GM12892 (cell line): Measurements from ENCODE around the gene ANKRD23.

Experiments used
- POLR2A ChIP-seq: IDR thresholded peaks from 2 replicates; pipeline ENCODE4 v1.6.1; 2011; ENCODE audit warnings: low read depth, low read length, control low read depth
- POLR2AphosphoS5 ChIP-seq: IDR thresholded peaks from 2 replicates; pipeline ENCODE4 v1.6.1; 2011; ENCODE audit warnings: low read depth, low read length, control low read depth

DNA sequence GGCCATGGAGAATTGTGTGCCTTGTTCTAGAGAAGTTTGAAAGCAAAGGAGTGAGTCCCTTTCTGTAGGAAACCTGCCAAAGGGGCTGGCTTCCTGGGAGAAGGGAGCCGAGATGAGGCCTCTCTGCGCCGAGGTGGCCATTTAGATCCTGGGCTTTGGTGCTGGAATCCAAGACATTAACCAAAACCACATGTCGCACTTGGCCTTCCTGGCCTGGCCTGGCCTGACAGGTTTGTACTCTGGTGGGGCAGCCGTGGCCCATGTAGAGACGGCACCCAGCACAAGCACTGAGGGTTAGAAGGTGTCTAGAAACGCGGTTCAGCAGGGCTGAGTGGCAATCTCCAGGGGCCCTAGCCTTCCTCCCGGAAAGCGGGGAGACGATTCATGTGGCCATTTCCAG, 20.6 kb downstream of the ANKRD23 start:
- no peak for TF ChIP-seq POLR2AphosphoS5
- TF ChIP-seq POLR2A, result no peak
